MCF 10A (cell line): ENCODE results near the gene MGAT5. TPM values are rescaled to one million over a fixed set of nuclear protein-coding genes. Genes with fewer than 3 reads are reported as not detected.

ENCODE experiments used
- BruUV-seq: library from RNA; stranded (reverse); fragments of 400-500 nt; replicated peaks from 2 replicates; lab custom pipeline; 2021; lab: Mats Ljungman, UMichigan
- CTCF ChIA-PET: fragments of 300-600 bp; sonication (Branson Sonifier 250); formaldehyde crosslinking; extraction: SDS; loops from one replicate; lab custom pipeline; 2021; ENCODE audit warnings: antibody characterized with exemption, inconsistent platforms; lab: Yijun Ruan, JAX
- POLR2A ChIA-PET: fragments of 300-600, 350-650 bp; sonication (Branson Sonifier 250); formaldehyde crosslinking; extraction: SDS; loops from one replicate; lab custom pipeline; 2020; ENCODE audit warnings: antibody characterized with exemption, inconsistent platforms; lab: Yijun Ruan, JAX
- DNase-seq: peaks from one replicate; pipeline ENCODE4 v3.0.0-alpha.2; 2018; ENCODE audit not compliant: unreplicated experiment
- H3K27ac Mint-ChIP-seq: one replicate; pipeline ENCODE4 v1.8.0; 2022; ENCODE audit warnings: mild to moderate bottlenecking, low read depth, mixed read lengths; ENCODE audit not compliant: unreplicated experiment
- H3K27me3 Mint-ChIP-seq: one replicate; pipeline ENCODE4 v1.8.0; 2022; ENCODE audit warnings: mixed read lengths; ENCODE audit not compliant: insufficient read depth, unreplicated experiment
- H3K36me3 Mint-ChIP-seq: one replicate; pipeline ENCODE4 v1.8.0; 2022; ENCODE audit warnings: mild to moderate bottlenecking, moderate library complexity, mixed read lengths; ENCODE audit not compliant: insufficient read depth, unreplicated experiment
- H3K4me1 Mint-ChIP-seq: one replicate; pipeline ENCODE4 v1.8.0; 2022; ENCODE audit warnings: mixed read lengths; ENCODE audit not compliant: insufficient read depth, unreplicated experiment
- H3K4me3 Mint-ChIP-seq: one replicate; pipeline ENCODE4 v1.8.0; 2022; ENCODE audit warnings: mild to moderate bottlenecking, moderate library complexity, mixed read lengths; ENCODE audit not compliant: unreplicated experiment
- H3K9me3 Mint-ChIP-seq: one replicate; pipeline ENCODE4 v1.8.0; 2022; ENCODE audit warnings: mixed read lengths; ENCODE audit not compliant: unreplicated experiment
- CTCF ChIP-seq: fragments of 200-600 bp; IDR thresholded peaks from one replicate; pipeline ENCODE4 v1.8.0; 2022; ENCODE audit warnings: antibody characterized with exemption, mild to moderate bottlenecking; ENCODE audit not compliant: unreplicated experiment
- intact Hi-C: fragments of 100-400 bp; cut with micrococcal nuclease; formaldehyde crosslinking; loops from 2 replicates; pipeline ENCODE4 v1.14.1; 2022
- total RNA-seq: library from RNA; stranded (reverse); gene quantifications from 2 replicates; pipeline ENCODE4 v1.2.3, GENCODE V29; 2022

Gene MGAT5
- total RNA-seq, 1 experiment from 2014 or later: 22.2 TPM

- TF ChIP-seq CTCF: no peak
- Mint-ChIP-seq H3K4me1 (peaks cover 13% of the 10 kb centered on the region), H3K4me3 (no peak overlapping the region), H3K27ac (no peak overlapping the region), H3K36me3 (peaks cover 10% of the 10 kb centered on the region), H3K27me3 (no peaks in the 10 kb centered on the region), H3K9me3 (no peaks in the 10 kb centered on the region)
- ChIA-PET POLR2A (no interaction called here), CTCF (interaction anchor here (0.6 to 2.0 kb wide), 7 partner anchors 21 to 296 kb away, joined by 3 to 12 read pairs (median 4); no protein-coding TSS in a partner anchor)
- no peak for DNase-seq
- BruUV-seq: no TSS peak
- intact Hi-C loops: no loop called here
Measured at GRCh38 chr2:134250840-134251461, 2.9 kb upstream of the MGAT5 start.

DNA sequence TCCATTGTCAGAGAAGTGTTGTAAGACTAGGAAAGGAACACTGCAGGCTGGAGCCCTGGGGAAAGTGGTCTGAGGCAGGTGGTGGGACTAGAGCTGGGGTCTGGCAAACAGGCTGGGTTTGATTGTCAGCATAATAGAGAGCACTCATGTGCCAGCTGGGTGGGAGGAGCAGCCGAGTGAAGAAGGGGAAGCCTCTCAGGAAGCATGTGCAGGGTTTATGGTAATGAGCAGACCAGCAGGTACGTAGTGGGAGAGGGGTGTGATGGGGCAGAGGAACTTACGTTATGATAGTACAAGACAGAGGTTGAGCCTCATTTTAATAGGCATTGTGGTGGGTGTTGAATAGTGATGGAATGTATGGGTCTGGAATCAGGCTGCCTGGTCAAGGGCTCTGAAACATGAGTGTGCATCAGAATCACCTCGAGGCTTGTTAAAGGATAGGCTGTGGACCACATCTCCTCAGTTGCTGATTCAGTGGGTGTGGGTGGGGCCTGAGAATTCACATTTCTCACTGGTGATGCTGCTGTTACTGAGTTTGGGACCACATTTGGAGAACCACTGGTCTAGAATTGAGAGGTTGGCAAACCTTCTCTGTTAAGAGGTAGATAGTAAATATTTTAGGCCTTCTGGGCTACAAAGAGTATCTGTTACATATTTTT lies 1.7 kb upstream of the MGAT5 start:
- CTCF ChIA-PET: interaction anchor here (0.6 to 2.8 kb wide), 6 partner anchors 44 to 161 kb away, joined by 3 to 19 read pairs (median 5); no protein-coding TSS in a partner anchor

GRCh38 chr2:134253117-134253704 lies 661 bp upstream of the MGAT5 start:
- POLR2A ChIA-PET: no interaction called here
- no peaks in the 10 kb centered on the region for H3K27me3 Mint-ChIP-seq
- no peak overlapping the region for H3K4me3 Mint-ChIP-seq
- no peak for DNase-seq
- H3K9me3 Mint-ChIP-seq: no peaks in the 10 kb centered on the region
- intact Hi-C loops: no loop called here
- H3K4me1 Mint-ChIP-seq: peaks cover 13% of the 10 kb centered on the region
- no TSS peak for BruUV-seq
- peaks cover 10% of the 10 kb centered on the region for H3K36me3 Mint-ChIP-seq
- no peak overlapping the region for H3K27ac Mint-ChIP-seq
- CTCF ChIA-PET: interaction anchor here (0.9 to 5.0 kb wide), 5 partner anchors 8 to 160 kb away, joined by 4 to 40 read pairs (median 6); no protein-coding TSS in a partner anchor
- no peak for TF ChIP-seq CTCF

More for the DNA sequence above, 1.7 kb upstream of the MGAT5 start:
- H3K27me3 Mint-ChIP-seq: no peaks in the 10 kb centered on the region
- no peak for DNase-seq
- peaks cover 10% of the 10 kb centered on the region for H3K36me3 Mint-ChIP-seq
- H3K27ac Mint-ChIP-seq: peak overlapping the region; percentile 37
- H3K4me1 Mint-ChIP-seq: peaks cover 13% of the 10 kb centered on the region
- H3K9me3 Mint-ChIP-seq: no peaks in the 10 kb centered on the region
- TF ChIP-seq CTCF: no peak
- no TSS peak for BruUV-seq
- POLR2A ChIA-PET: no interaction called here
- intact Hi-C loops: no loop called here
- no peak overlapping the region for H3K4me3 Mint-ChIP-seq

GRCh38 chr2:134254824-134255223 lies 952 bp downstream of the MGAT5 start:
- no peaks in the 10 kb centered on the region for H3K27me3 Mint-ChIP-seq
- no peak for TF ChIP-seq CTCF
- no peak for DNase-seq
- H3K9me3 Mint-ChIP-seq: no peaks in the 10 kb centered on the region
- H3K36me3 Mint-ChIP-seq: peaks cover 10% of the 10 kb centered on the region
- intact Hi-C loops: no loop called here
- CTCF ChIA-PET: interaction anchor here (2.8 to 5.0 kb wide), 2 partner anchors 10 to 137 kb away, joined by 19 to 40 read pairs; no protein-coding TSS in a partner anchor
- POLR2A ChIA-PET: no interaction called here
- peaks cover 13% of the 10 kb centered on the region for H3K4me1 Mint-ChIP-seq
- H3K4me3 Mint-ChIP-seq: no peak overlapping the region
- H3K27ac Mint-ChIP-seq: no peak overlapping the region
- no TSS peak for BruUV-seq
